KMS-11 (cell line): Measurements from ENCODE around the gene NWD2.

ENCODE experiments used
- H2AFZ ChIP-seq: fragments of 200-600 bp; sonication (generic); 2 replicates; pipeline ENCODE4 v1.6.1; 2016; ENCODE audit warnings: antibody characterized with exemption, mixed run types, low read depth
- H3K27ac ChIP-seq: fragments of 200-600 bp; sonication (generic); 2 replicates; pipeline ENCODE4 v1.6.1; 2016; ENCODE audit warnings: mild to moderate bottlenecking, mixed run types
- H3K27me3 ChIP-seq: fragments of 200-600 bp; sonication (generic); 2 replicates; pipeline ENCODE4 v1.6.1; 2017; ENCODE audit warnings: mild to moderate bottlenecking, low read depth, mixed run types, moderate library complexity; ENCODE audit not compliant: insufficient read depth
- H3K36me3 ChIP-seq: fragments of 200-600 bp; sonication (generic); 2 replicates; pipeline ENCODE4 v1.6.1; 2017; ENCODE audit warnings: mild to moderate bottlenecking, mixed run types; ENCODE audit not compliant: insufficient read depth
- H3K4me1 ChIP-seq: fragments of 200-600 bp; sonication (generic); 2 replicates; pipeline ENCODE4 v1.6.1; 2016; ENCODE audit warnings: mild to moderate bottlenecking, low read depth, mixed run types; ENCODE audit not compliant: poor library complexity, severe bottlenecking
- H3K4me2 ChIP-seq: fragments of 200-600 bp; sonication (generic); 2 replicates; pipeline ENCODE4 v1.7.0; 2016; ENCODE audit warnings: mild to moderate bottlenecking, mixed run types
- H3K4me3 ChIP-seq: fragments of 200-600 bp; sonication (generic); IDR thresholded peaks from 2 replicates; pipeline ENCODE4 v1.6.1; 2017; ENCODE audit warnings: low read depth, low read length, mixed read lengths; ENCODE audit not compliant: insufficient read depth
- H3K79me2 ChIP-seq: fragments of 200-600 bp; sonication (generic); 2 replicates; pipeline ENCODE4 v1.6.1; 2016; ENCODE audit warnings: low read depth, mixed run types; ENCODE audit not compliant: insufficient read depth
- H3K9ac ChIP-seq: fragments of 200-600 bp; sonication (generic); 2 replicates; pipeline ENCODE4 v1.6.1; 2016; ENCODE audit warnings: mild to moderate bottlenecking, mixed run types
- H4K20me1 ChIP-seq: fragments of 200-600 bp; sonication (generic); 2 replicates; pipeline ENCODE4 v1.6.1; 2016; ENCODE audit warnings: mild to moderate bottlenecking, mixed run types; ENCODE audit not compliant: insufficient read depth
- CTCF ChIP-seq: fragments of 200-600 bp; sonication (generic); conservative IDR thresholded peaks from 2 replicates; pipeline ENCODE4 v1.6.1; 2017; ENCODE audit warnings: low read depth, mild to moderate bottlenecking, antibody characterized with exemption, low read length, moderate library complexity, mixed read lengths

The NWD2 gene

GRCh38 chr4:37476256-37476655, 231.7 kb downstream of the NWD2 start:
- H3K4me1 ChIP-seq: no peaks in the 10 kb centered on the region
- no peaks in the 10 kb centered on the region for H3K79me2 ChIP-seq
- no peak overlapping the region for H3K27ac ChIP-seq
- TF ChIP-seq CTCF: no peak
- H3K4me2 ChIP-seq: no peak overlapping the region
- no peak overlapping the region for H3K4me3 ChIP-seq
- H4K20me1 ChIP-seq: no peaks in the 10 kb centered on the region
- no peak overlapping the region for H3K9ac ChIP-seq
- H3K36me3 ChIP-seq: no peaks in the 10 kb centered on the region
- no peak overlapping the region for H2AFZ ChIP-seq
- H3K27me3 ChIP-seq: no peaks in the 10 kb centered on the region

GRCh38 chr4:37476691-37477090, 232.1 kb downstream of the NWD2 start:
- Histone ChIP-seq H3K27me3 (no peaks in the 10 kb centered on the region), H2AFZ (no peak overlapping the region), H3K9ac (no peak overlapping the region), H3K79me2 (no peaks in the 10 kb centered on the region), H3K27ac (no peak overlapping the region), H4K20me1 (no peaks in the 10 kb centered on the region), H3K4me3 (no peak overlapping the region), H3K4me2 (no peak overlapping the region), H3K4me1 (no peaks in the 10 kb centered on the region), H3K36me3 (no peaks in the 10 kb centered on the region)
- no peak for TF ChIP-seq CTCF

GRCh38 chr4:37477126-37477525, 232.6 kb downstream of the NWD2 start:
- Histone ChIP-seq H3K79me2 (no peaks in the 10 kb centered on the region), H3K4me2 (no peak overlapping the region), H3K4me1 (no peaks in the 10 kb centered on the region), H3K27me3 (no peaks in the 10 kb centered on the region), H4K20me1 (no peaks in the 10 kb centered on the region), H3K4me3 (no peak overlapping the region), H3K36me3 (no peaks in the 10 kb centered on the region), H2AFZ (no peak overlapping the region), H3K27ac (no peak overlapping the region), H3K9ac (no peak overlapping the region)
- TF ChIP-seq CTCF: no peak

DNA sequence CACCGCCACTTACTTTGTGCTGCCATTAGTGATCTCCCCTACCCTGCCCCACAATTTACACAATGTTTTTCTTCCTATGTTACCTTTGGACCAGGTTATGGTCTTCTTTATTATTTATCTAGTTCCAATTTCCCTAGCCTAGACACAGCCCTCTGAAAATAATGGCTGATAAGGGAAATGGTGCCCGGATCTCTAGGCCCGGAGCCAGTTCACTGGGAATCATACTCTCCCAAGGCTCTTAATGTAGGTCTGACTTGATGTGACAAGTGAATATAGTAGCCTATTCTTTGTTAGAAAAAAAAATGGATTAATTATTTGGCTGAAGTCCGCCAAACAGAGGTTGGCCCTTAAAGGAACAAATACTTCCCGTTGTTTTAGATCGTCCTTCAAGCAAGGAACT, 233.6 kb downstream of the NWD2 start:
- TF ChIP-seq CTCF: no peak
- H3K36me3 ChIP-seq: no peaks in the 10 kb centered on the region
- H3K79me2 ChIP-seq: no peaks in the 10 kb centered on the region
- no peak overlapping the region for H3K4me2 ChIP-seq
- H3K4me1 ChIP-seq: no peaks in the 10 kb centered on the region
- no peaks in the 10 kb centered on the region for H4K20me1 ChIP-seq
- H2AFZ ChIP-seq: no peak overlapping the region
- H3K9ac ChIP-seq: no peak overlapping the region
- H3K4me3 ChIP-seq: no peak overlapping the region
- no peaks in the 10 kb centered on the region for H3K27me3 ChIP-seq
- H3K27ac ChIP-seq: no peak overlapping the region

DNA sequence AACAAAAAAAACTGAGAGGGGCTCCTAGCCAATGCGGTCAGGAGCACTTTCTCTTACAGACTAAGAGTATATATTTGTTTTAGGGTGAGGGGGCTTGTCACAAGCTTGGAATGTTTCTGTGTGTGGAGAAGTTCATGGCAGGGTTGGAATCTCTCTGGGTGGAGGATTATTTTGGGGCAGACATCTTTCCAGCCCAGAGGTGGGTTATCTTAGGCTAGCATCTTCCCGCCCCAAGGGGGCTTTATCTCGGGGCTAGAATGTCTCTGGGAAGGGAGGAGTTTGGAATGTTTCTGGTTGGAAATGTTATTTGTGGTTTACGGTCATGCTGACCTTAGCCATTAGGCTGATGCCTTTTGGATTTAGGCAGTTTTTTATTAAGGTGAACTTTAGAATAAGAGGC, 236.0 kb downstream of the NWD2 start:
- no peaks in the 10 kb centered on the region for H3K79me2 ChIP-seq
- no peak for TF ChIP-seq CTCF

More for the DNA sequence above, 236.0 kb downstream of the NWD2 start:
- no peaks in the 10 kb centered on the region for H3K27me3 ChIP-seq
- H3K36me3 ChIP-seq: no peaks in the 10 kb centered on the region
- H2AFZ ChIP-seq: no peak overlapping the region
- H3K9ac ChIP-seq: no peak overlapping the region
- H3K4me1 ChIP-seq: no peaks in the 10 kb centered on the region
- no peak overlapping the region for H3K4me2 ChIP-seq
- no peak overlapping the region for H3K4me3 ChIP-seq
- H3K27ac ChIP-seq: no peak overlapping the region
- no peaks in the 10 kb centered on the region for H4K20me1 ChIP-seq
